ENCODE measurements around the gene DEF6. TPM values are rescaled to one million over a fixed set of nuclear protein-coding genes. Genes with fewer than 3 reads are reported as not detected.

Gene DEF6
- total RNA-seq, 1 experiment from 2014 or later = 0.59 TPM

GRCh38 chr6:35259194-35259947 lies 38.2 kb upstream of the DEF6 start, which contains the start of gene ZNF76:
Gene ZNF76, plus strand, starts transcription at chr6:35259735. Its CDS starts 21,417 bp downstream, at chr6:35281152.
- intact Hi-C loops (cut with micrococcal nuclease; ENCODE audit: unreplicated experiment) = no loop called here
- ChIA-PET POLR2A (interaction anchor here (1.1 kb wide), 1 partner anchor 371 kb away, joined by 3 read pairs; the partner anchor contains the start of gene TAF11), CTCF (interaction anchor here (0.5 to 1.6 kb wide), 3 partner anchors 19 to 54 kb away, joined by 3 read pairs; no protein-coding TSS in a partner anchor)
- Histone ChIP-seq H3K9me3 (ENCODE audit: control insufficient read depth, insufficient read depth, low read depth, low read length) (no peaks in the 10 kb centered on the region), H3K27ac (ENCODE audit: low read length) (peak within 1 kb of the TSS; percentile 99), H3K27me3 (ENCODE audit: control insufficient read depth, insufficient read depth, low read length) (no peaks in the 10 kb centered on the region), H3K4me3 (ENCODE audit: low read depth in 2 of 2, low read length in 2 of 2) (peak within 1 kb of the TSS; percentile 74 to 82), H3K4me1 (ENCODE audit: control insufficient read depth, insufficient read depth, low read length) (peaks cover 20% of the 10 kb centered on the region), H3K36me3 (ENCODE audit: control insufficient read depth, insufficient read depth, low read length) (no peaks in the 10 kb centered on the region)
- ATAC-seq (peak; percentile 98), DNase-seq (ENCODE audit: low read depth, low spot score) (peak; percentile 72)
- in situ Hi-C loops (cut with HindIII; ENCODE audit: low pct_unique_long_range_greater_than_20kb, low sequenced_read_pairs) = no loop called here
- TF ChIP-seq, protein P1, sequence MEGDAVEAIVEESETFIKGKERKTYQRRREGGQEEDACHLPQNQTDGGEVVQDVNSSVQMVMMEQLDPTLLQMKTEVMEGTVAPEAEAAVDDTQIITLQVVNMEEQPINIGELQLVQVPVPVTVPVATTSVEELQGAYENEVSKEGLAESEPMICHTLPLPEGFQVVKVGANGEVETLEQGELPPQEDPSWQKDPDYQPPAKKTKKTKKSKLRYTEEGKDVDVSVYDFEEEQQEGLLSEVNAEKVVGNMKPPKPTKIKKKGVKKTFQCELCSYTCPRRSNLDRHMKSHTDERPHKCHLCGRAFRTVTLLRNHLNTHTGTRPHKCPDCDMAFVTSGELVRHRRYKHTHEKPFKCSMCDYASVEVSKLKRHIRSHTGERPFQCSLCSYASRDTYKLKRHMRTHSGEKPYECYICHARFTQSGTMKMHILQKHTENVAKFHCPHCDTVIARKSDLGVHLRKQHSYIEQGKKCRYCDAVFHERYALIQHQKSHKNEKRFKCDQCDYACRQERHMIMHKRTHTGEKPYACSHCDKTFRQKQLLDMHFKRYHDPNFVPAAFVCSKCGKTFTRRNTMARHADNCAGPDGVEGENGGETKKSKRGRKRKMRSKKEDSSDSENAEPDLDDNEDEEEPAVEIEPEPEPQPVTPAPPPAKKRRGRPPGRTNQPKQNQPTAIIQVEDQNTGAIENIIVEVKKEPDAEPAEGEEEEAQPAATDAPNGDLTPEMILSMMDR (IDR thresholded peaks at IDR 0.05) = no peak
- TF ChIP-seq TCF7L2 (IDR thresholded peaks at IDR 0.05; ENCODE audit: low read depth, low read length) = peak; percentile 71
- TF ChIP-seq, protein P2, sequence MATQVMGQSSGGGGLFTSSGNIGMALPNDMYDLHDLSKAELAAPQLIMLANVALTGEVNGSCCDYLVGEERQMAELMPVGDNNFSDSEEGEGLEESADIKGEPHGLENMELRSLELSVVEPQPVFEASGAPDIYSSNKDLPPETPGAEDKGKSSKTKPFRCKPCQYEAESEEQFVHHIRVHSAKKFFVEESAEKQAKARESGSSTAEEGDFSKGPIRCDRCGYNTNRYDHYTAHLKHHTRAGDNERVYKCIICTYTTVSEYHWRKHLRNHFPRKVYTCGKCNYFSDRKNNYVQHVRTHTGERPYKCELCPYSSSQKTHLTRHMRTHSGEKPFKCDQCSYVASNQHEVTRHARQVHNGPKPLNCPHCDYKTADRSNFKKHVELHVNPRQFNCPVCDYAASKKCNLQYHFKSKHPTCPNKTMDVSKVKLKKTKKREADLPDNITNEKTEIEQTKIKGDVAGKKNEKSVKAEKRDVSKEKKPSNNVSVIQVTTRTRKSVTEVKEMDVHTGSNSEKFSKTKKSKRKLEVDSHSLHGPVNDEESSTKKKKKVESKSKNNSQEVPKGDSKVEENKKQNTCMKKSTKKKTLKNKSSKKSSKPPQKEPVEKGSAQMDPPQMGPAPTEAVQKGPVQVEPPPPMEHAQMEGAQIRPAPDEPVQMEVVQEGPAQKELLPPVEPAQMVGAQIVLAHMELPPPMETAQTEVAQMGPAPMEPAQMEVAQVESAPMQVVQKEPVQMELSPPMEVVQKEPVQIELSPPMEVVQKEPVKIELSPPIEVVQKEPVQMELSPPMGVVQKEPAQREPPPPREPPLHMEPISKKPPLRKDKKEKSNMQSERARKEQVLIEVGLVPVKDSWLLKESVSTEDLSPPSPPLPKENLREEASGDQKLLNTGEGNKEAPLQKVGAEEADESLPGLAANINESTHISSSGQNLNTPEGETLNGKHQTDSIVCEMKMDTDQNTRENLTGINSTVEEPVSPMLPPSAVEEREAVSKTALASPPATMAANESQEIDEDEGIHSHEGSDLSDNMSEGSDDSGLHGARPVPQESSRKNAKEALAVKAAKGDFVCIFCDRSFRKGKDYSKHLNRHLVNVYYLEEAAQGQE (IDR thresholded peaks at IDR 0.05; ENCODE audit: insufficient read depth in 1 of 2, low read depth in 2 of 2, low read length in 1 of 2) = 0 out of 4 replicates have a peak, but pooled peaks of 1 of the 2 experiments have one; percentile 27
- peak; percentile 79 for TF ChIP-seq SIN3A (IDR thresholded peaks at IDR 0.05; ENCODE audit: borderline replicate concordance, insufficient read depth, low read depth, low read length)
- peak; percentile 81 for TF ChIP-seq POLR2AphosphoS5 (IDR thresholded peaks at IDR 0.05; ENCODE audit: low read depth, low read length)
- no TSS peak for BruUV-seq (replicated peaks)

GRCh38 chr6:35259948-35260590 lies 37.5 kb upstream of the DEF6 start:
- Histone ChIP-seq H3K27ac (ENCODE audit: low read length) (peak overlapping the region; percentile 99), H3K4me1 (ENCODE audit: control insufficient read depth, insufficient read depth, low read length) (peaks cover 20% of the 10 kb centered on the region), H3K36me3 (ENCODE audit: control insufficient read depth, insufficient read depth, low read length) (no peaks in the 10 kb centered on the region), H3K9me3 (ENCODE audit: control insufficient read depth, insufficient read depth, low read depth, low read length) (no peaks in the 10 kb centered on the region), H3K4me3 (ENCODE audit: low read depth in 2 of 2, low read length in 2 of 2) (peak overlapping the region; percentile 74 to 82), H3K27me3 (ENCODE audit: control insufficient read depth, insufficient read depth, low read length) (no peaks in the 10 kb centered on the region)
- ChIA-PET POLR2A (no interaction called here), CTCF (interaction anchor here (1.1 to 1.6 kb wide), 2 partner anchors 19 to 33 kb away, joined by 3 read pairs; no protein-coding TSS in a partner anchor)
- in situ Hi-C loops (cut with HindIII; ENCODE audit: low pct_unique_long_range_greater_than_20kb, low sequenced_read_pairs) (no loop called here), intact Hi-C loops (cut with micrococcal nuclease; ENCODE audit: unreplicated experiment) (no loop called here)
- BruUV-seq (replicated peaks) = no TSS peak
- DNase-seq (ENCODE audit: low read depth, low spot score) = no peak
- 0 out of 2 replicates have a peak, but pooled peaks have one; percentile 0 for TF ChIP-seq POLR2AphosphoS5 (IDR thresholded peaks at IDR 0.05; ENCODE audit: low read depth, low read length)
- no peak for TF ChIP-seq TCF7L2 (IDR thresholded peaks at IDR 0.05; ENCODE audit: low read depth, low read length)
- TF ChIP-seq, protein P1 (IDR thresholded peaks at IDR 0.05) = no peak
- no peak for TF ChIP-seq SIN3A (IDR thresholded peaks at IDR 0.05; ENCODE audit: borderline replicate concordance, insufficient read depth, low read depth, low read length)
- TF ChIP-seq, protein P2 (IDR thresholded peaks at IDR 0.05; ENCODE audit: insufficient read depth in 1 of 2, low read depth in 2 of 2, low read length in 1 of 2) = no peak
- peak; percentile 82 for ATAC-seq

Data from Panc1 (cell line).